ENCODE measurements around the gene COL25A1.

DNA sequence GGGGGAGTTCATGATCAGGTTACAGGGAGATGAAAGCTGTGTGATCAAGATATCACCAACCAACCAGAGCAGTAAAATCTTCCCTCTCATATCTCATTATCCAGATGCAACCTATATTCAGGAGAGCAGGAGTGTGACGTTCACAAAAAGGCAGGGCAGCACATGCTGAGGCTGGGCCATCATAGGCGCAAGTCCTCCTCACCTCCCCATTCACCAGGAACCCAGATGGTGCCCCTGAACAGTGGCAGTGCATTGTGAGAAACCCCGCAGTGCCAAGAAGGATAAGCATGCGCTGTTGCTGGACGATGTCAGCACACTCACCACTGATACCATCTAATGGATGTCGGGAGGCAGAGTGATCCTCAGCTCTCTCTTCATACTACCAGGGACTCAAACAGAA lies 170.9 kb downstream of the COL25A1 start:
- TF ChIP-seq CTCF (IDR thresholded peaks at IDR 0.05; ENCODE audit: insufficient read depth, low read depth, low read length) (no peak), EZH2 (IDR thresholded peaks at IDR 0.05; ENCODE audit: insufficient read depth, low read length) (no peak)

Data from astrocyte (in vitro differentiated cells and primary cell).